NCI-H2029 treated with DMSO at 0.1 percent for 48 hours (cell line): ENCODE results near the gene LAMB1.
A peak's percentile ranks its signal among the peaks of the same experiment; 100 is the strongest.
"Not testable (repeated sequence)": the region's sequence is repeated elsewhere in the genome, so short reads cannot be mapped to it uniquely, and the experiment has no call there.

ENCODE experiments used
- DNase-seq: peaks from one replicate; lab custom pipeline; 2025; lab: John Stamatoyannopoulos, UW

Gene LAMB1

DNA sequence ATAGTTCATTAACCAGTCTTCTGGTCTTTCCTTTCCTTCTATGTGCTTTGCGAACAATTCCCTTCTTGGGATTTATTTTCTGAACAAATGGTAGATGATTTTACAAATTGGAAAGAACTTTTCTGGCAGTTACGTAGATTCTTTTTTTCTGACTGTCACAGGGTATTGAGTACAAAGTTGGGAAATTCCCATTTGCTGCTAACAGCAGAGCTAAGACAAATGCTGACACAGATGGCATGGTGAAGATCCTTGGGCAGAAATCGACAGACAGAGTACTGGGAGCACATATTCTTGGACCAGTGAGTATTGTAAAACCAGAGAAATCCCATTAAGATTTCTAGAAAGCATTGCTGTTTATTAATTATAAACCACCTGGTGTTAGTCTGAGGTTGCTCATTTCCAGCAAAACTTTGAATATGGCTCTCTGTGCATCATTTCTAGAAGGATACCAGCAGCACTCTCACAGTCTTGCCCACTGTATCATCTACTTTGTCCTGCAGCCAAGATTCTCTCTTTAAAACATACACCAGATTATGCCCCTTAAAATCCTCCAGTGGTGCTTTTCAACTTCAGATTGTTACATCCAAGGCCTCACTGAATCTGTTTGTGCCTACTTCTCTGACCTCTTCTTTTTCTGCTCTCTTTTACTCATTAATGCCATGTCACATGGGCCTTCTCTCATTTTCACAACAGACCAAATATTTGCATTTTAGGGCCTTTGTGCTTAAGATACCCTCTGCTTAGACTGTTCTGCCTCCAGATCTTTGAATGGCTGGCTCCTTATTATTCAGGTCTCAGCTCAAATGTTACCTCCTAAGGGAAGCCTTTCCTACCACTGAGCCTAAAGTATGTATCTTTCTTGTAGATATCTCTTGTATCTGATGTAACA lies 85.0 kb downstream of the LAMB1 start:
- no peak for DNase-seq

DNA sequence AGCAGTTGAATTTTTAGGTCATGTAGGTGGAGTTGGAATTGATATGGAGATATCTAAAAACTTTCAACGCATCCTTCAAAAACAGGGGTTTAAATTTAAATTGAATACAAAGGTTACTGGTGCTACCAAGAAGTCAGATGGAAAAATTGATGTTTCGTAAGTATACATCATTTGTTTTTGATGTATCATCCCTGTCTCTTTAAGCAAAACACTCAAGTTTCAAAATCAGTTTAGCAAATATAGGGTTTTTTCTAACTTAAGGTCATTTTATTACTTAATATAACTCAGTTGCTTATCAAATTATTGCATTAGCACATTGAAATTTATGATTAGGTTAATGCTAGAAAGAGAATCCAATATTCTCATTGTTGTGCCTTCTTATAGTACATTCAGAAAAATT lies 87.4 kb downstream of the LAMB1 start:
- no peak for DNase-seq

DNA sequence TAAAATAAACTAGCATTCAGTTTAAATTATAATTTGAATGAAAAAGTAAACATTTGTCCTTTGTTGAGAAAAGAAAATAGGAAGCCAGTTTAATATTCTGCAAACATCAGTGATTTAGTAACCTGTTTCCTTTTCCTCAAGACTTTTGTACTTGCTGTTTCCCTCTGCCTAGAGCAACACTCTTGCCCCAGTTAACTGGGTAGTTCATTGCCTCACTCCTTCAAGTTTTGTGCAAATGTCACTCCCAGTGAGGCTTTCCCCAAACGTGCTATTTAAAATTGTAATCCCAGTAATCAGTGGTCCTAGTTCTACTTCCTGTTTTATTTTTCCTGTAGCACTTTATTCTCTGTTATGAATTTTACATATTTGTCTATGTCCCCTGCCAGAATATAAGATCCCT lies 88.1 kb downstream of the LAMB1 start:
- DNase-seq = no peak

DNA sequence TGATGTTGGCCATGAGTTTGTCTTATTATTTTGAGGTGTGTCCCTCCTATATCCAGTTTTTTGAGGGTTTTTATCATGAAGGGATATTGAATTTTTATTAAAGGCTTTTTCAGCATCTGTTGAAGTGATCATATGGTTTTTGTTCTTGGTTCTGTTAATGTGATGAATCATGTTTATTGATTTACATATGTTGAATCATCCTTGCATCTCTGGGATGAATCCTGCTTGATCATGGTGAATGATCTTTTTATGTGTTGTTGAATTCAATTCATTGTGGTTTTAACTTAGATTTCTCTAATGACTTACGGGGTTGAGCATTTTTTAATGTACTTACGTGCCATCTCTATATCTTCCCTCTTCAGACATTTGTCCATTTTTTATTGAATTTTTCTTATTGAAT lies 89.1 kb downstream of the LAMB1 start:
- no peak for DNase-seq

DNA sequence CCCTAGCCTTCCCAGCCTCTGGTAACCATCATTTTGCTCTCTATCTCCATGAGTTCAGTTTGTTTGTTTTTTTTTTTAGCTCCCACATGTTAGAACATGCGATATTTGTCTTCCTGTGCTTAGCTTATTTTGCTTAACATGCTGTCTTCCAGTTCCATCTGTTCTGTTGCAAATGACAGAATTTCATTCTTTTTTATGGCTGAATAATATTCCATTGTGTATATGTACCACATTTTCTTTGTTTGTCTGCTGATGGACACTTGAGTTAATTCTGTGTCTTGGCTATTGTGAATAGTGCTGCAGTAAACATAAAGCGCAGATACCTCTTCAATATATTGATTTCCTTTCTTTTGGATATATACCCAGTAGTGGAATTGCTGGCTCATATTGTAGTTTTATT lies 91.0 kb downstream of the LAMB1 start:
- DNase-seq = no peak

DNA sequence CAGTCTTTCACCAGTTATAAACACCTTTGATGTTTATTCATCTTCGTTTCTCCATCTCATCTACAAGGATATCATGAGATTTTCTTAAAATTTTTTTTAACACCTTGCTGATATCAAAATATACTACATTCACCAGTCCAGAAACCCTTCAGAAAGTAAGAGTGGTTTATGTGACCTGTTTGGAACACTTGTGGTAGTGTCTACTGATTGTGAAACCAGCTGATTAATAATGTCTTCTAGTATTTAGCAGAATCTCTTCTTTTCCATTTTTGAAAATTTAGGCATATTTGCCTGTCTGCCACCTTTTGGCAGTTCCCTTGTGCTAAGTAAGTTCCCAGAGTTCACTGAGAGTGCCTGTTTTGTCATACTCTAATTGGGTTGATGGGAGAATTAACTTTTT lies 93.5 kb downstream of the LAMB1 start:
- no peak for DNase-seq

DNA sequence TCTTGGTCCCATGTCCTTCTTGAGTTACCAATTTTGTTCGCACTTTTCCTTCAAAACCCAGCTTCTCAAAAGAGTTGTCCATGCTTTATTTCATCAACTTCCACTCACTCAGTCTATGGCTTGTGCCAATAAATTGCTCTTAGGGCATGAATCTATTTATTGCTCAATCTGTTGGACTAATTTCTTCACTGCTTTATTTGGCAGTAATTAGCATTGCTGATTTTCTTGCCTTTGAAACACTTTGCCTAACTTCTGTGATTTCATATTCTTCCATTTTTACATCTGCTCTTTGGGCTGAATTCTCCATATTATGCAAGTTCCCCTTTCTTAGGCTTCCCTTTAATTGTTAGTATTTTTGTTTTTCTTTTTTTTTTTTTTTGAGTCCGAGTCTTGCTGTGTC lies 95.2 kb downstream of the LAMB1 start:
- no peak for DNase-seq

DNA sequence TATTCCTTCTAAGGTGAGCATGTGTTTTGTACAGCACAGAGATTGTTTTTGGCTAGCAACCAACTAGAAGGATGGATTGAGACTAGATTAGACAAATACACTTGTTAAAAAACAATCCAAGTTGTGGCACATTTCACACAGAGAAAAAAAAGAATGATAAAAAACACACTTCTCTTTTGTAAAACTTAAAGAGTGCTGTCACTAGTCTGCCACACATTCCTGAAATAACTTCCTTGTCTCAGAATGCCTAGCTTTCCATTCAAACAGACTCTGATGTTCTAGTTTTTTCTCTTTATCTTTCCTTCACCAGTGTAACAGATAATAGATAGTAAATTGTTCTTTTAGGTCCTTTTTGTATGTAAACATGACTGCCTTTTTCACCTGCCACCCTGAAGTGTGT lies 100.6 kb downstream of the LAMB1 start:
- no peak for DNase-seq

DNA sequence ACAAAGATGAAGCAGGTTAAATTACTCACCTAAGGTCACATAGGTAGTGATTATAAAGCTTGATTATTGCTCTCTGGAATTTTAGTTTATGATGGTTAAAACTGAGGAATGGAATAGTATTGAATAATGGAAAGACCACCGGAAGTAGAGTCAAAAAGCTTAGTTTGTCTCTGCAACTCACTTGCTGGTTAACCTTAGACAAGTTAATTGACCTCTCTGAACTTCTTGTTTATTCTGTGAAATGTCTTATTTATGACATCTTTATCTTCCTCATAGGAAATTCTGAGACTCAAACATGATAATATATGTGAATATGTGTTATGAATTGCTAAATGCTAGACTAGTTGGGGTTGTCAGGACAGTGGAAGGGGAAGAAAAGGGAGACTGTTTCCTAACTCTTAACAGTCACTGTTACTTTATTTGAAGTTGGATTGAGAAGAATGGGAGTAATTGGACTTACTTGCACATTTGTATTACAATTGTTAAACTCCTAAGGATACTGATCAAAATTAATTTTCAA lies 102.4 kb downstream of the LAMB1 start:
- no peak for DNase-seq

DNA sequence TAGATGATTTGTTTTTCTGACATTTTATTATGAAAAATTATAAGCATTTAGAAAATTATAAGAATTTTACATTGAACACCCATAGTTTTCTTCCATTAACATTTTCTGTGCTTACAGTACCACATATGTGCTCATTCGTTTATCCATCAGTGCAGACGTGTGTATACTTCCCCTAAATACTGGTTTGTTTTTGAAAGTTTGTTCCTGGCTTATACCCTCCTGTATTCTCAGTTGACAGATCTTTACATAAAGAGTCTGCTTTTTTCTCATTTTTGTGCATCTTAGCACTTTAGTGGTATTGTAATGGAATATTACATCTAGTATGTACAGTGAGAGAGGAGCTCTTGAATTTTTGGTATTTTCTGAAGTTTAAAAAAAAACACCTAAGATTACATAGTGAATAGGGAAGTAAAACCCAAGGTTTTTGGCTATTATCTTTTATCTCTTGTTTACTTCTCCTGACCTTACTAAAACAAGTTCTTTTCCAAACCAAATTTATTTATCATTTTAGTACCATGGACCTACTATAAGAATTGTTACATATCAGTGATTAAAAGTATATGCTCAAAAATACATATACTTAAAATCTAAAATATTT lies 103.9 kb downstream of the LAMB1 start:
- no peak for DNase-seq

DNA sequence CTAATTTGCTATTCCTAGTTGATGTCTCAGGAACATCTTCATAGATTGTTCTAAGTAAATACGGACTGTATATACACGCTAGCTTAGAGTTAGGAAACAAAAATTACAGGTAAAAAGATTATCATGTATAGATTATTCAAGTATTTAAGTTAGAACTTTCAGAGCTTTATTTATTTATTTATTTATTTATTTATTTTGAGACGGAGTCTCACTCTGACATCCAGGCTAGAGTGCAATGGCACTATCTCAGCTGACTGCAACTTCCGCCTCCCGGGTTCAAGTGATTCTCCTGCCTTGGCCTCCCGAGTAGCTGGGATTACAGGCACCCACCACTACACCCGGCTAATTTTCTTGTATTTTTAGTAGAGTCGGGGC lies 110.6 kb downstream of the LAMB1 start:
- not testable (repeated sequence) for DNase-seq

DNA sequence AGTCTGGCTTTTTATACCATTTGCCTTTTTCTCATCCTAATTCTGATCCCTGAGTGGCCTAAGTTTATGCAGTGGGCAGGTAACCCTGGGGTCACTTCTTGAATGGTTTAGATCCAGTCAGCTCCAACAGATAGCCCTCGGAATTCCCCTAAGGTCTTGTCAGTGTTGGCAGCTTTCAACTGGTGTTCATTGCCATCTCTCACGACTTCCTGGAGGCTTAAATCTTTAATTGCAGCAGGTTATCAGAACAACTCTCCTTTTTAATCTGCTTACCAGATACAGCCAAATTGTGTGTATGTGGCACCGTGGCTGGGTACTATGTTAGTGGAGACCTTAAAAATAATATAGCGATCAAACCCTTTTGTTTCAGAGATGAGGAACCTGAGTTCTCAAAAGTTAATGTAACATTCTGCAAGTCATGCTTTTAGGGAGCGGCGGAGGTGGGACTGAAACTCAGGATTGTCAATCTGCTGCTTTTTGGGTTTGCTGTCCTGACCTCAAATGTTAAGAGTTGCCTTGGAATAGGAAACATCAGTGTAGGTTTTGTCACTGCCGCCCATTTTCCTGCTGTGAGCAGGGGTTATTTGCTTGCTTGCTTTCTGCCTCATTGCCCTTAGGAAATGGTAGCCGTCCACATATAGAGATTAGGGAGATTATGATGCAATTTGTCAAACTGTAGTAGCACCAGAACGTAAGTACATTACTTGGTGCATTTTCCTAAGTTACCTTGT lies 111.2 kb downstream of the LAMB1 start:
- no peak for DNase-seq

DNA sequence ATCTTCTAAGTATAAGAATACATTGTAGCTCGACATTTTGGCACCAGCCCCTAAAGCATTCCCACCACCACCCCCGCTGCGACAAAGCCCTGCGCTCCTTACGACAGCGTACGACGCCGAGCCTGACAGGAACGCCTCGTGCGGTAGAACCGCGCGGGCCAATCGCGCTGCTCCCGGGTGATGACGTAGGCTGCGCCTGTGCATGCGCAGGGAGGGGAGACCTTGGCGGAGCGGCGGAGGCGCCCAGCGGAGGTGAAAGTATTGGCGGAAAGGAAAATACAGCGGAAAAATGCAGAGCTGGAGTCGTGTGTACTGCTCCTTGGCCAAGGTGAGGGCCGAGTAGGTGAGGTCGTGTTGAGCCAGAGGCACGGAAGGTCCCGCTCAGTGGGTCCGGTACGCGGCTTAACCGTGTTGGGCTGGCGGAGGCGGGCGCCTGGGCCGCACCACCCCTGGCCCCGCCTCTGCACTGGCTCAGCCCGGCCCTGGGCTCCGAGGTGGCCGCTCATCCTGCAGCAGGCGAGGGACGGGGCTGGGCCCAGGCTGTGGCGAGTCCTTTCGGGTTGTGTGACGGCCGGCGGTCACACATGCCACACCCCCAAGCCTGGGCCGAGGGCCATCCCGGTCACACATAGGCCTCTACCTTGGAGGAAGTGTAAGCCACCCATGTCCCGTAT lies 111.9 kb downstream of the LAMB1 start, which contains the start of gene DLD:
TSS of gene DLD (plus strand) at position 222 of the 674 bp plus-strand sequence. CDS start at position 290, 68 bp downstream.
- peak; percentile 53 for DNase-seq

DNA sequence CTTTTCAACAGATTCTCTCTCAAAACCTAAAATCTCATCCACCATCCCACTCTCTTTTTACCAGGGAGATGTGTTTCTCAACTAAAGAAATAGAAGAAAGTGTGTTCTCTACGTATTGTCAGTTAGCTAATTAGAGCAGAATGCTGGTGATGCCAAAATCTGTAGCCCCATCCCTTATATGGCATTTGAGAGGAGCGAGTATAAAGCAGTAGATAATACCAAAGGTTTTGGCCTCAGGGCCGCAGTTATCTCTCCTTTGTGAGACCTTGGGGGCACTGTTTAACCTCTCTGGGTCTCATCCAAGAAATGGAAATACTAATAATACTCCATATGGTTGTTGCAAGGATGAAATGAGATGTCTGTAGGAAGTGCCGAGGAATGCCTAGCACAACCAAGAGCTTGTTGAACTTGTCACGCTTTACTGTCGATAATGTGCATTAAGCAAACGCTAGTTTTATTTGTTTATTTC lies 112.4 kb downstream of the LAMB1 start:
- no peak for DNase-seq

DNA sequence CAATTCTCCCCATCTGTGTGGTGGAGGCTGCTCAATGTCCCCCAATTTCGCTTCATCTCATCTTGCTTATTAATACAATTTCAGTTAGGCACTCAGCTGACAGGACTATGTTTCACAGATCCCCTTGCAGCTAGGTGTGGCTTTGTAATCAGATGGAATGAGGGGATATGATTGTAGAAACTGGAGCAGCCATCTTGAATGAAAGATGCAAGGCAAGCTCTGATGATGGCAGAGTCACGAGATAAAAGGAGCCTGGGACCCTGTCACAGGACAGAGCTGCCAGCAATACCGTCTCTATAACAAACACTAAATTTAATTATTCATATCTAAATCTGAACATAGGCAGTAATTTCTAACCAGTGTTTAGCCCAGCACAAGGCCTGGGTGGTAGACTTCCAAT lies 113.0 kb downstream of the LAMB1 start:
- no peak for DNase-seq

DNA sequence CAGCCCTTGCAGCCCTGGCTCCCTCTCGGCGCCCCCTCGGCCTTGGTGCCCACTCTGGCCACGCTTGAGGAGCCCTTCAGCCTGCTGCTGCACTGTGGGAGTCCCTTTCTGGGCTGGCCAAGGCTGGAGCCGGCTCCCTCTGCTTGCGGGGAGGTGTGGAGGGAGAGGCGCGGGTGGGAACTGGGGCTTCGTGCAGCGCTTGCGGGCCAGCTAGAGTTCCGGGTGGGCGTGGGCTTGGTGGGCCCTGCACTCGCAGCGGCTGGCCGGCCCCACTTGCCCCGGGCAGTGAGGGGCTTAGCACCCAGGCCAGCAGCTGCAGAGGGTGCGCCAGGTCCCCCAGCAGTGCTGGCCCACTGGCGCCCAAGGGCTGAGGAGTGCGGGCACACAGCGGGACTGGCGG lies 115.1 kb downstream of the LAMB1 start:
- DNase-seq = not testable (repeated sequence)

DNA sequence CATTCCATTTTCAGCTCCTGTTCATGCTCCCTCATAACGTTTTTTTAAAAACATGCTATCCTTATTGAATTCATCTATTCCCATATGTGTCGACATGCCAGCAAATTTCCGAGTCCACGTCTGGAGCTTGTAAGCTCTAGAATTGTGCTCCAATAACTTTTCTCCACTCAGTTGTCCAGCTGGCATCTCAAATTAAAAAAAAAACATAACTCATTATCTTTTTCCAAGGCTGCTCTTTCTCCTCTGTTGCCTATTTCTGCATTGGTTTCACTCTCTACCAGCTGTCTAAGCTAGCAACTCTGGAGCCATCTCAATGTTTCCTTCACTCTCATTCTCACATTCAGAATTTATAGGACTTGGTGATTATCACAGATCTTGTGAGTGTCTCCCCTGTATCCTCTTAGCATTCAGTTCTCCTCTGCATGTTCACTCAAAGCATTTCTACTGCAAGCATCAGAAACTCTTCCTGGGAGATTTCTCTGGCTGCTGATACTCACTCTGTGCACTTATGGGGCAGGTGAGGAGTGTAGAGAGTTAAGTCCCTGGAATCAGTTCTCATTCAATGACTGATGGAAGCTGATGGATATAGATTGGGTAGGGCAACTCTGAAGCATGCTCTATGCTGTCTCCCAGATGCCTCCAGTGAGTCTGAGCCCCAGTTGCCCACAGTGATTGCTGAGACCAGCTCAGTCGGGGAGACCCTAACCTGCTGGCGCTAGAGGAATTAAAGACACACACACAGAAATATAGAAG lies 118.7 kb downstream of the LAMB1 start:
- DNase-seq = no peak

DNA sequence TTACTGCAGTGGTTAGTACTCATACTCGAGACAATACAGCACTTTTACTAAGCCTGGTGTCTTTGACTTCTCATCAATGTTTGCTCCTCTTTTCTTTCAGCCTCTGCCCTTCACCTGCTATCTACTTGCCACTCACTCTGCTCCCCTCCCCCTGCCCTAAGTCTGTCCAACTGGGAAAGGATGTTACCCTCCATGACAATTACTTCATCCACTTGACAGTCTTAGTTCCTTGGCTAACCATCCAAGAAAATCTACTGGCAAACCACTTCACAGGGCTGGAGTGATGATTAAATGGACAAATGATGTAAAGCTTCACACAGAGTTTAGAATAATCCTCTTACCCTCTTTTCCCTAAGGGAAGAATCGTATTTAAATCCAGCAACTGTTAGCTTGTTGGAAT lies 120.2 kb downstream of the LAMB1 start:
- DNase-seq = no peak

DNA sequence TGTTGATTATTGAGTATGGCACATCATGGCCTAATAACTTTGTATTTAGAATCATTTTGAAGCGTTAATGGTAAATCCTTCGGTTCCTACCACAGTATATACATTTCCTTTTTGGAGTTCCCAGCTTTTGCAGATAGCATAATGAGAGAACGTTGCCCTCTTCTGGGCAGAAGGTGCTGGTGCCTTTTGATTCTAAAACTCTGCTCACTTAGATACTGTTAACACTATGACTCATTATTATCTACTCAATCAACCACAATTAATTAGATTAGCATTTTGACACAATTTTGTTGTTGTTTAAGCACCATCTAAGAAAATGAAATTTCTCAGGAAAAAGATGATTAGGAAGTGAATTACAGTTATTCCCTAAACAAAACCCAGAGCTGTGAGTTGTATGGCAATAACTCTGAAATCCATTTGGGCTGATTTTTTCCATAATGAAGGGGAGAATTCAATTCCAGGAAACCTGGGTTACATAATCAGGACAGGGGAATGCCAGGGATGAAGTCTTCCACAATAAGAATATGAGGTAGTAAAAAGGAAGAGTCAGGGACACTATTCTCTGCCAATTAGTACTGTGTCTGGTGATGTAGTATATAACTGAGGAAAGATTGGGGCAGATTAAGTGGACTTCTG lies 123.4 kb downstream of the LAMB1 start:
- DNase-seq = peak; percentile 72

DNA sequence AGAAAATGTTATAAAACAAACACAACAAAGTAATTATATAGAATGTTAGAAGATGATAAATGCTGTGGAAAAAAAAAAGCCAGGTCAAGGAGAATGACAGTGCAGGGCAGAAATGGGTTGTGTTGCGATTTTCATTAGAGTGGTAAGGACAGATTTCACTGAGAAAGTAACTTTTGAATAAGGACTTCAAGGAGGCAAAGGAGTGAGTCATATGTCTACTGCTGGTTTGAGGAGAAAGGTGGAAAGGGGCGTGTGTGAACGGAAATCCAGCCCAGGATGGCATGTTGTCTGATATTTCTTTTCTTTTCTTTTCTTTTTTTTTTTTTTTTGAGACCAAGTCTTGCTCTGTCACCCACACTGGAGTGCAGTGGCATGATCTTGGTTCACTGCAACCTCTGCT lies 124.3 kb downstream of the LAMB1 start:
- no peak for DNase-seq
